ENCODE measurements around the gene ZNF202. TPM values are rescaled to one million over a fixed set of nuclear protein-coding genes. Genes with fewer than 3 reads are reported as not detected.

ZNF202 gene
- total and polyA plus RNA-seq, 2 of the 13 experiments (the other 11 are each of a cell fraction or from before 2014, with no cell fraction given), result 7.7 to 7.9 TPM

DNA sequence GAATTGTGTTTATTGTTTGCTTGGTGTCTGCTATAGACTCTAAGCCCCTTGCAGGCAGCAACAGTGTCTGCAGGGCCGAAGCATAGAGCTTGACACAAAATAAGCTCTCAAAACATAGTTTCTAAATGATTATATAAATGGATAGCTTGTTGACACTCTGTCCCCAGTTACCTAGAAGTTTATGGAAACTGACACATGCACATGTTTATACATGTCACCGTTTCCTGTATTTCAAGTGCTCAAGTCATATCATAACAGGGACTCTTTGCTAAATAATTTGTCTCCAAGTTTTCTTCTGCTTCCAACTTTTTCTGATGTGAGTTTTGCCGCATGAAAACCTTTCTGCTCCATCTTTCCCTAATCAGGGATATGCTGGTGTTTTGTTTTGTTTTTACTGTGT is 16.5 kb upstream of the ZNF202 start (continued):
- TF ChIP-seq, protein P1, sequence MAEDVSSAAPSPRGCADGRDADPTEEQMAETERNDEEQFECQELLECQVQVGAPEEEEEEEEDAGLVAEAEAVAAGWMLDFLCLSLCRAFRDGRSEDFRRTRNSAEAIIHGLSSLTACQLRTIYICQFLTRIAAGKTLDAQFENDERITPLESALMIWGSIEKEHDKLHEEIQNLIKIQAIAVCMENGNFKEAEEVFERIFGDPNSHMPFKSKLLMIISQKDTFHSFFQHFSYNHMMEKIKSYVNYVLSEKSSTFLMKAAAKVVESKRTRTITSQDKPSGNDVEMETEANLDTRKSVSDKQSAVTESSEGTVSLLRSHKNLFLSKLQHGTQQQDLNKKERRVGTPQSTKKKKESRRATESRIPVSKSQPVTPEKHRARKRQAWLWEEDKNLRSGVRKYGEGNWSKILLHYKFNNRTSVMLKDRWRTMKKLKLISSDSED (CRISPR knock-in tag; IDR thresholded peaks at IDR 0.05), result no peak
- TF ChIP-seq PPARG (CRISPR knock-in tag; conservative IDR thresholded peaks at IDR 0.05), result no peak

DNA sequence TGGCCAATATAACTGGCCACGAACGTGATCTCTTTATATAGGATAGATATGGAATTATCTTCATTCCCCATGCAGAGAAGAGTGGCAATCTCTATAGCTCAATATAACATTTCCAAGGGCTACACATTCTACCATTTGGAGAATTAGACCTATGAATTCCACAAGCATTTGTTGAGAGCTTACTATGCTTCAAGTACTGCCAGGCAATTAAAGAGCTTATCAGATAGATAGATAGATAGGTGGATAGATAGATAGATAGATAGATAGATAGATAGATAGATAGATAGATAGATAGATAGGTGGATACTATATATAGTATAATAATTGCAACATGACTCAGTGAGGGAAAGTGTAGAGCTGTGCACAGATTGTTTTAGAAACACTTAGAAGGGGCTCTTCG is 14.4 kb upstream of the ZNF202 start:
- Histone ChIP-seq H2AFZ (ENCODE audit: low read length) (no peak overlapping the region), H3K9me3 (ENCODE audit: low read length) (no peaks in the 10 kb centered on the region), H3K9ac (ENCODE audit: insufficient read depth, low read depth, low read length) (no peak overlapping the region), H3K27ac (ENCODE audit: extremely low read length, insufficient read depth, low read length) (no peak overlapping the region), H3K27me3 (ENCODE audit: control insufficient read depth in 1 of 2, insufficient read depth in 2 of 2, low read length in 2 of 2) (no peaks in the 10 kb centered on the region), H3K4me2 (ENCODE audit: low read depth, low read length) (no peak overlapping the region), H3K4me3 (replicated peaks in 1 of 3; ENCODE audit: insufficient read depth in 1 of 3, low read depth in 2 of 3, low read length in 3 of 3) (no peak overlapping the region), H3K36me3 (replicated peaks in 1 of 2; ENCODE audit: control insufficient read depth in 1 of 2, insufficient read depth in 2 of 2, low read length in 2 of 2) (no peaks in the 10 kb centered on the region), H3K4me1 (ENCODE audit: insufficient read depth, low read length) (no peaks in the 10 kb centered on the region), H4K20me1 (ENCODE audit: insufficient read depth, low read length) (no peaks in the 10 kb centered on the region), H3K79me2 (ENCODE audit: insufficient read depth, low read length) (no peaks in the 10 kb centered on the region)
- TF ChIP-seq, protein P2, sequence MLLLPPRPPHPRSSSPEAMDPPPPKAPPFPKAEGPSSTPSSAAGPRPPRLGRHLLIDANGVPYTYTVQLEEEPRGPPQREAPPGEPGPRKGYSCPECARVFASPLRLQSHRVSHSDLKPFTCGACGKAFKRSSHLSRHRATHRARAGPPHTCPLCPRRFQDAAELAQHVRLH (CRISPR knock-in tag; IDR thresholded peaks at IDR 0.05; ENCODE audit: borderline replicate concordance, low read depth), result no peak
- TF ChIP-seq TCF7L2 (IDR thresholded peaks at IDR 0.05; ENCODE audit: low read depth, low read length), result no peak
- TF ChIP-seq ZNF510 (CRISPR knock-in tag; IDR thresholded peaks at IDR 0.05; ENCODE audit: low read depth), result no peak
- no peak for TF ChIP-seq ZNF207 (IDR thresholded peaks at IDR 0.05; ENCODE audit: borderline replicate concordance)
- TF ChIP-seq ZNF3 (CRISPR knock-in tag; IDR thresholded peaks at IDR 0.05), result no peak
- no peak for TF ChIP-seq ZNF788 (CRISPR knock-in tag; IDR thresholded peaks at IDR 0.05; ENCODE audit: borderline replicate concordance)
- TF ChIP-seq ZNF556 (CRISPR knock-in tag; IDR thresholded peaks at IDR 0.05; ENCODE audit: borderline replicate concordance), result no peak
- no peak for TF ChIP-seq JARID2 (CRISPR knock-in tag; IDR thresholded peaks at IDR 0.05; ENCODE audit: insufficient replicate concordance)
- TF ChIP-seq, protein P3, sequence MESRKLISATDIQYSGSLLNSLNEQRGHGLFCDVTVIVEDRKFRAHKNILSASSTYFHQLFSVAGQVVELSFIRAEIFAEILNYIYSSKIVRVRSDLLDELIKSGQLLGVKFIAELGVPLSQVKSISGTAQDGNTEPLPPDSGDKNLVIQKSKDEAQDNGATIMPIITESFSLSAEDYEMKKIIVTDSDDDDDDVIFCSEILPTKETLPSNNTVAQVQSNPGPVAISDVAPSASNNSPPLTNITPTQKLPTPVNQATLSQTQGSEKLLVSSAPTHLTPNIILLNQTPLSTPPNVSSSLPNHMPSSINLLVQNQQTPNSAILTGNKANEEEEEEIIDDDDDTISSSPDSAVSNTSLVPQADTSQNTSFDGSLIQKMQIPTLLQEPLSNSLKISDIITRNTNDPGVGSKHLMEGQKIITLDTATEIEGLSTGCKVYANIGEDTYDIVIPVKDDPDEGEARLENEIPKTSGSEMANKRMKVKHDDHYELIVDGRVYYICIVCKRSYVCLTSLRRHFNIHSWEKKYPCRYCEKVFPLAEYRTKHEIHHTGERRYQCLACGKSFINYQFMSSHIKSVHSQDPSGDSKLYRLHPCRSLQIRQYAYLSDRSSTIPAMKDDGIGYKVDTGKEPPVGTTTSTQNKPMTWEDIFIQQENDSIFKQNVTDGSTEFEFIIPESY (CRISPR knock-in tag; IDR thresholded peaks at IDR 0.05), result no peak
- TF ChIP-seq JUN (CRISPR knock-in tag; IDR thresholded peaks at IDR 0.05), result no peak
- no peak for TF ChIP-seq NCOA2 (CRISPR knock-in tag; IDR thresholded peaks at IDR 0.05)
- TF ChIP-seq, protein P4, sequence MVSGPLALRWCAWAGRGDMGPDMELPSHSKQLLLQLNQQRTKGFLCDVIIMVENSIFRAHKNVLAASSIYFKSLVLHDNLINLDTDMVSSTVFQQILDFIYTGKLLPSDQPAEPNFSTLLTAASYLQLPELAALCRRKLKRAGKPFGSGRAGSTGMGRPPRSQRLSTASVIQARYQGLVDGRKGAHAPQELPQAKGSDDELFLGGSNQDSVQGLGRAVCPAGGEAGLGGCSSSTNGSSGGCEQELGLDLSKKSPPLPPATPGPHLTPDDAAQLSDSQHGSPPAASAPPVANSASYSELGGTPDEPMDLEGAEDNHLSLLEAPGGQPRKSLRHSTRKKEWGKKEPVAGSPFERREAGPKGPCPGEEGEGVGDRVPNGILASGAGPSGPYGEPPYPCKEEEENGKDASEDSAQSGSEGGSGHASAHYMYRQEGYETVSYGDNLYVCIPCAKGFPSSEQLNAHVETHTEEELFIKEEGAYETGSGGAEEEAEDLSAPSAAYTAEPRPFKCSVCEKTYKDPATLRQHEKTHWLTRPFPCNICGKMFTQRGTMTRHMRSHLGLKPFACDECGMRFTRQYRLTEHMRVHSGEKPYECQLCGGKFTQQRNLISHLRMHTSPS (CRISPR knock-in tag; IDR thresholded peaks at IDR 0.05; ENCODE audit: low read depth), result no peak
- TF ChIP-seq, protein P5, sequence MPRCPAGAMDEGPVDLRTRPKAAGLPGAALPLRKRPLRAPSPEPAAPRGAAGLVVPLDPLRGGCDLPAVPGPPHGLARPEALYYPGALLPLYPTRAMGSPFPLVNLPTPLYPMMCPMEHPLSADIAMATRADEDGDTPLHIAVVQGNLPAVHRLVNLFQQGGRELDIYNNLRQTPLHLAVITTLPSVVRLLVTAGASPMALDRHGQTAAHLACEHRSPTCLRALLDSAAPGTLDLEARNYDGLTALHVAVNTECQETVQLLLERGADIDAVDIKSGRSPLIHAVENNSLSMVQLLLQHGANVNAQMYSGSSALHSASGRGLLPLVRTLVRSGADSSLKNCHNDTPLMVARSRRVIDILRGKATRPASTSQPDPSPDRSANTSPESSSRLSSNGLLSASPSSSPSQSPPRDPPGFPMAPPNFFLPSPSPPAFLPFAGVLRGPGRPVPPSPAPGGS (CRISPR knock-in tag; IDR thresholded peaks at IDR 0.05), result no peak
- DNase-seq (ENCODE audit: low spot score), result no peak
- POLR2A ChIA-PET, result no interaction called here
- no TSS peak for BruUV-seq (replicated peaks)
- 0% methylated on average over 3 of the region's 3 CpGs for WGBS (ENCODE audit: low lambda C conversion rate)
- ATAC-seq, result no peak
- in situ Hi-C loops (cut with HindIII; ENCODE audit: extremely low pct_ligation_motif_present, low pct_unique_long_range_greater_than_20kb) (no loop called here), intact Hi-C loops (cut with micrococcal nuclease; ENCODE audit: unreplicated experiment) (no loop called here)
- CTCF ChIA-PET (ENCODE audit: low intra/inter-chr PET ratio, low total read pairs), result no interaction called here
- no peak for FAIRE-seq
